PC-9 (cell line): Measurements from ENCODE around the gene GSN.

ENCODE experiments used
- EZH2 ChIP-seq: fragments of 200-600 bp; sonication (generic); IDR thresholded peaks from 2 replicates; pipeline ENCODE4 v1.8.0; 2017; ENCODE audit warnings: antibody characterized with exemption, low read depth
- TF ChIP-seq, protein P1 (sequence below): fragments of 200-600 bp; sonication (generic); conservative IDR thresholded peaks from 2 replicates; pipeline ENCODE4 v1.6.1; 2017; ENCODE audit warnings: mixed run types, antibody characterized with exemption, mild to moderate bottlenecking, moderate library complexity

DNA sequence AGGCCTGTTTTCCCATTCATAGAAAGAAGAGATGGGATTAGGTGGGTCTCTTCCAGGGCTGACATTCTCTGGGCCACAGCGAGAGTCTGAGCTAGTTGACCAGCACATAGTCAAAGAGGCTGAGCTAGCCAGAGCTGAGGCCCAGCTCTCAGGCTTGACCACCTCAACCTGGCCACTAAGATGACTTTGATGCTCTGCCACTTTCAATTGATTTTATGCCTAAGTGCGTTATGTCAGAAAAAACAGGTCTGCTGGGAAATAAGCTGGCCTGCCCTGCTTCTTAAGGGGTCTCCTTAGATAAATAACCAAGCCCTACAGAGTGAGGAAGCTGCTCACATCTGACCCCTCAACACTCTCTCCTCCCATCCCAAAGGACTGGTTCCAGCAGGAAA, 46.3 kb upstream of the GSN start:
- TF ChIP-seq EZH2: no peak
- TF ChIP-seq, protein P1, sequence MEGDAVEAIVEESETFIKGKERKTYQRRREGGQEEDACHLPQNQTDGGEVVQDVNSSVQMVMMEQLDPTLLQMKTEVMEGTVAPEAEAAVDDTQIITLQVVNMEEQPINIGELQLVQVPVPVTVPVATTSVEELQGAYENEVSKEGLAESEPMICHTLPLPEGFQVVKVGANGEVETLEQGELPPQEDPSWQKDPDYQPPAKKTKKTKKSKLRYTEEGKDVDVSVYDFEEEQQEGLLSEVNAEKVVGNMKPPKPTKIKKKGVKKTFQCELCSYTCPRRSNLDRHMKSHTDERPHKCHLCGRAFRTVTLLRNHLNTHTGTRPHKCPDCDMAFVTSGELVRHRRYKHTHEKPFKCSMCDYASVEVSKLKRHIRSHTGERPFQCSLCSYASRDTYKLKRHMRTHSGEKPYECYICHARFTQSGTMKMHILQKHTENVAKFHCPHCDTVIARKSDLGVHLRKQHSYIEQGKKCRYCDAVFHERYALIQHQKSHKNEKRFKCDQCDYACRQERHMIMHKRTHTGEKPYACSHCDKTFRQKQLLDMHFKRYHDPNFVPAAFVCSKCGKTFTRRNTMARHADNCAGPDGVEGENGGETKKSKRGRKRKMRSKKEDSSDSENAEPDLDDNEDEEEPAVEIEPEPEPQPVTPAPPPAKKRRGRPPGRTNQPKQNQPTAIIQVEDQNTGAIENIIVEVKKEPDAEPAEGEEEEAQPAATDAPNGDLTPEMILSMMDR: no peak
